Endothelial cell of umbilical vein (primary cell): ENCODE data around the gene KIF22. TPM values are rescaled to one million over a fixed set of nuclear protein-coding genes. Genes with fewer than 3 reads are reported as not detected.

Experiments used
- BruUV-seq: library from RNA; stranded (reverse); fragments of 400-500 nt; replicated peaks from 2 replicates; lab custom pipeline; 2021; lab: Mats Ljungman, UMichigan
- CTCF ChIA-PET: fragments of 300-600, 350-600 bp; sonication (Branson Sonifier 250); formaldehyde crosslinking; loops from one replicate; lab custom pipeline; 2021; ENCODE audit warnings: antibody characterized with exemption, inconsistent platforms; lab: Charles Lee
- POLR2A ChIA-PET: fragments of 300-600, 350-600 bp; sonication (Branson Sonifier 250); formaldehyde crosslinking; loops from one replicate; lab custom pipeline; 2021; ENCODE audit warnings: antibody characterized with exemption, inconsistent platforms; lab: Charles Lee
- DNase-seq: peaks from one replicate; pipeline ENCODE4 v3.0.0-alpha.2; 2011; ENCODE audit warnings: low read depth, low spot score
- FAIRE-seq: peaks from 2 replicates; lab custom pipeline; 2011; peaks lifted over from hg19 to GRCh38; lab: Jason Lieb, UNC
- H2AFZ ChIP-seq: 2 replicates; pipeline ENCODE4 v1.6.0; 2012; ENCODE audit warnings: low read depth, low read length, control low read depth, inconsistent platforms
- H3K27ac ChIP-seq: 2 replicates; pipeline ENCODE4 v1.5.1; 2011; ENCODE audit warnings: low read depth, mild to moderate bottlenecking, control low read depth, low read length, moderate library complexity; ENCODE audit not compliant: insufficient read depth
- H3K27me3 ChIP-seq, 2 experiments: 2 replicates each; pipeline versions ENCODE4 v1.6.0 to v1.6.1; 2011; ENCODE audit warnings: low read length in 2 of 2, mixed read lengths in 1 of 2; ENCODE audit not compliant: control insufficient read depth in 2 of 2, insufficient read depth in 2 of 2
- H3K36me3 ChIP-seq, 2 experiments: 2 replicates in 1 of 2; 3 replicates in 1 of 2; pipeline ENCODE4 v1.5.1; 2011; ENCODE audit warnings: low read length in 2 of 2, mild to moderate bottlenecking in 1 of 2, moderate library complexity in 1 of 2; ENCODE audit not compliant: control insufficient read depth in 2 of 2, insufficient read depth in 2 of 2; ENCODE audit errors: extremely low read depth in 1 of 2
- H3K4me1 ChIP-seq: 3 replicates; pipeline ENCODE4 v1.5.1; 2011; ENCODE audit warnings: mild to moderate bottlenecking, low read length; ENCODE audit not compliant: control insufficient read depth, insufficient read depth; ENCODE audit errors: extremely low read depth
- H3K4me2 ChIP-seq: 2 replicates; pipeline ENCODE4 v1.6.1; 2011; ENCODE audit warnings: low read length, control low read depth, mixed read lengths; ENCODE audit not compliant: insufficient read depth
- H3K4me3 ChIP-seq, 3 experiments: fragments of 200-600 bp in 1 of 3; sonication (generic), shearing (Covaris generic) in 1 of 3; replicated peaks in 1 of 3; 2 replicates each; pipeline ENCODE4 v1.5.1; 2011 to 2016; ENCODE audit warnings: control low read depth in 3 of 3, low read length in 3 of 3, mild to moderate bottlenecking in 2 of 3, inconsistent platforms in 1 of 3, low read depth in 1 of 3, moderate library complexity in 1 of 3; ENCODE audit not compliant: insufficient read depth in 1 of 3
- H3K79me2 ChIP-seq: 2 replicates; pipeline ENCODE4 v1.6.0; 2012; ENCODE audit warnings: low read length, inconsistent platforms; ENCODE audit not compliant: control insufficient read depth, insufficient read depth
- H3K9ac ChIP-seq: replicated peaks from 2 replicates; pipeline ENCODE3; 2011; ENCODE audit warnings: low read length, control low read depth; ENCODE audit not compliant: insufficient read depth; ENCODE audit errors: extremely low read depth
- H3K9me1 ChIP-seq: replicated peaks from 3 replicates; pipeline ENCODE4 v1.6.0; 2011; ENCODE audit warnings: mild to moderate bottlenecking, low read length; ENCODE audit not compliant: control insufficient read depth, insufficient read depth; ENCODE audit errors: extremely low read depth
- H3K9me3 ChIP-seq: replicated peaks from 2 replicates; pipeline ENCODE4 v1.5.1; 2012; ENCODE audit warnings: low read length, inconsistent platforms; ENCODE audit not compliant: control insufficient read depth, insufficient read depth
- H4K20me1 ChIP-seq: replicated peaks from 2 replicates; pipeline ENCODE3; 2011; ENCODE audit warnings: mild to moderate bottlenecking, low read length; ENCODE audit not compliant: control insufficient read depth, insufficient read depth; ENCODE audit errors: extremely low read depth
- CTCF ChIP-seq, 2 donors: IDR thresholded peaks; 1 replicate in 1 of 2; 2 replicates in 1 of 2; pipeline ENCODE4 v1.5.1; 2011; ENCODE audit warnings: low read length in 2 of 2, mild to moderate bottlenecking in 2 of 2, moderate library complexity in 2 of 2, control low read depth in 1 of 2, inconsistent platforms in 1 of 2, low read depth in 1 of 2; ENCODE audit not compliant: insufficient read depth in 1 of 2; ENCODE audit errors: extremely low read depth in 1 of 2
- FOS ChIP-seq: IDR thresholded peaks from 2 replicates; pipeline ENCODE4 v1.6.1; 2011; ENCODE audit warnings: mild to moderate bottlenecking, low read length, moderate library complexity, borderline replicate concordance; ENCODE audit not compliant: insufficient read depth
- MAX ChIP-seq: IDR thresholded peaks from 2 replicates; pipeline ENCODE4 v1.6.1; 2011; ENCODE audit not compliant: insufficient read depth, insufficient read length
- MYC ChIP-seq: IDR thresholded peaks from one replicate; pipeline ENCODE4 v1.6.1; 2011; ENCODE audit warnings: mild to moderate bottlenecking, low read depth, low read length
- POLR2A ChIP-seq: IDR thresholded peaks from 2 replicates; pipeline ENCODE4 v1.6.1; 2012; ENCODE audit warnings: low read depth, mild to moderate bottlenecking, control low read depth, low read length
- POLR2AphosphoS5 ChIP-seq: IDR thresholded peaks from 2 replicates; pipeline ENCODE4 v1.6.1; 2012; ENCODE audit warnings: low read depth, mild to moderate bottlenecking, control low read depth, low read length, moderate library complexity; ENCODE audit not compliant: insufficient read depth
- dilution Hi-C: fragments of 300-500 bp; cut with MboI; formaldehyde crosslinking; loops from one replicate; pipeline ENCODE4 v1.15.0; 2019; ENCODE audit warnings: low sequenced_read_pairs; ENCODE audit not compliant: extremely low pct_ligation_motif_present
- intact Hi-C: fragments of 100-400 bp; cut with micrococcal nuclease; formaldehyde crosslinking; loops from one replicate; pipeline ENCODE4 v1.10.0; 2022
- polyA plus RNA-seq, 4 experiments: library from polyadenylated mRNA; depleted of rRNA in 3 of 4; stranded (reverse) in 3 of 4; unstranded in 1 of 4; fragments of >200 nt; gene quantifications; 2 replicates each; pipeline versions ENCODE4 v1.2.1 to v1.2.3, GENCODE V29; 2011 to 2012; ENCODE audit warnings: missing spikeins in 1 of 4
- total RNA-seq: library from RNA; stranded (reverse); gene quantifications from 2 replicates; pipeline ENCODE4 v1.2.3, GENCODE V29; 2021

The KIF22 gene
- total and polyA plus RNA-seq, 2 donors (not counting 3 experiments of a cell fraction or from before 2014, with no cell fraction given): 67.3 to 90.0 TPM

GRCh38 chr16:29807426-29808218, 17.1 kb downstream of the KIF22 start:
- Histone ChIP-seq H3K4me3 (peak overlapping the region; percentile 17 to 72 (median 62)), H3K9me3 (no peaks in the 10 kb centered on the region), H4K20me1 (no peaks in the 10 kb centered on the region), H3K36me3 (peaks cover 6 to 14% of the 10 kb centered on the region in 2 experiments), H3K27ac (peak overlapping the region; percentile 23), H3K4me2 (peak overlapping the region; percentile 71), H3K79me2 (peaks cover 29% of the 10 kb centered on the region), H3K27me3 (no peaks in the 10 kb centered on the region), H3K4me1 (peaks cover 45% of the 10 kb centered on the region), H3K9ac (peak overlapping the region; percentile 44), H3K9me1 (no peaks in the 10 kb centered on the region), H2AFZ (no peak overlapping the region)
- intact Hi-C loops (loop anchor here (1.0 to 5.0 kb wide), 4 partner anchors 41 to 214 kb away; partner anchors contain the start of gene TAOK2), dilution Hi-C loops (loop anchor here (10.0 kb wide), 1 partner anchor 187 kb away; the partner anchor contains the start of genes HIRIP3 and INO80E)
- TSS peak; percentile 47 for BruUV-seq
- DNase-seq (peak; percentile 92), FAIRE-seq (peak; percentile 84)
- CTCF ChIA-PET: interaction anchor here (0.5 to 3.7 kb wide), 32 partner anchors 9 to 346 kb away, joined by 3 to 163 read pairs (median 6); partner anchors contain the start of genes ALDOA, ASPHD1, CDIPT and KCTD13
- TF ChIP-seq MAX: peak; percentile 99
- TF ChIP-seq POLR2AphosphoS5: peak; percentile 77
- peak; percentile 57 to 79 for TF ChIP-seq CTCF (IDR thresholded peaks at IDR 0.05; ENCODE audit: extremely low read depth in 1 of 2, insufficient read depth in 1 of 2, low read depth in 1 of 2, low read length in 2 of 2)
- peak; percentile 87 for TF ChIP-seq POLR2A
- no peak for TF ChIP-seq MYC
- no peak for TF ChIP-seq FOS
- POLR2A ChIA-PET: interaction anchor here (1.0 to 1.5 kb wide), 4 partner anchors 8 to 45 kb away, joined by 3 to 4 read pairs (median 3); partner anchors contain the start of genes KIF22 and PAGR1
